ENCODE data around the gene TSPAN6. TPM values are rescaled to one million over a fixed set of nuclear protein-coding genes. Genes with fewer than 3 reads are reported as not detected.
A peak's percentile ranks its signal among the peaks of the same experiment; 100 is the strongest.

Gene TSPAN6
- total and polyA plus RNA-seq, 5 experiments from 2014 or later = 1.9 to 5.6 (median 3.2) TPM

GRCh38 chrX:100599456-100599855, 37.1 kb downstream of the TSPAN6 start:
- no peaks in the 10 kb centered on the region for H3K9me3 Mint-ChIP-seq
- no peak for ATAC-seq
- H3K4me3 Mint-ChIP-seq = peak overlapping the region in 1 of 10 donors; percentile 29
- H3K36me3 Mint-ChIP-seq = no peaks in the 10 kb centered on the region
- POLR2A ChIA-PET = no interaction called here
- peaks cover 0 to 3% (median 0%) of the 10 kb centered on the region in 4 donors for H3K4me1 Mint-ChIP-seq
- DNase-seq = no peak
- H3K27me3 Mint-ChIP-seq = peaks cover 2 to 12% (median 4%) of the 10 kb centered on the region in 5 donors
- no peak overlapping the region for H3K27ac Mint-ChIP-seq

GRCh38 chrX:100596601-100597000, 40.0 kb downstream of the TSPAN6 start:
- peaks cover 0 to 3% (median 0%) of the 10 kb centered on the region in 4 donors for H3K4me1 Mint-ChIP-seq
- H3K27me3 Mint-ChIP-seq = peaks cover 0 to 12% (median 2%) of the 10 kb centered on the region in 5 donors
- ATAC-seq (no peak), DNase-seq (no peak)
- POLR2A ChIA-PET = no interaction called here
- no peaks in the 10 kb centered on the region for H3K36me3 Mint-ChIP-seq
- H3K27ac Mint-ChIP-seq = no peak overlapping the region
- H3K4me3 Mint-ChIP-seq = no peak overlapping the region
- H3K9me3 Mint-ChIP-seq = no peaks in the 10 kb centered on the region

GRCh38 chrX:100593581-100593980, 43.0 kb downstream of the TSPAN6 start:
- H3K4me1 Mint-ChIP-seq = no peaks in the 10 kb centered on the region
- peaks cover 0 to 12% (median 3%) of the 10 kb centered on the region in 5 donors for H3K27me3 Mint-ChIP-seq
- no peak overlapping the region for H3K4me3 Mint-ChIP-seq
- POLR2A ChIA-PET = no interaction called here
- no peak for ATAC-seq
- no peak for DNase-seq
- H3K36me3 Mint-ChIP-seq = no peaks in the 10 kb centered on the region
- H3K27ac Mint-ChIP-seq = no peak overlapping the region
- H3K9me3 Mint-ChIP-seq = no peaks in the 10 kb centered on the region

- H3K27me3 Mint-ChIP-seq = peaks cover under 1 to 12% (median 4%) of the 10 kb centered on the region in 5 donors
- POLR2A ChIA-PET = no interaction called here
- no peaks in the 10 kb centered on the region for H3K36me3 Mint-ChIP-seq
- H3K9me3 Mint-ChIP-seq = no peaks in the 10 kb centered on the region
- ATAC-seq (no peak), DNase-seq (no peak)
- no peak overlapping the region for H3K27ac Mint-ChIP-seq
- no peaks in the 10 kb centered on the region for H3K4me1 Mint-ChIP-seq
- no peak overlapping the region for H3K4me3 Mint-ChIP-seq
Observed at GRCh38 chrX:100593126-100593525, 43.5 kb downstream of the TSPAN6 start.

- Mint-ChIP-seq H3K4me1 (no peaks in the 10 kb centered on the region), H3K27me3 (peaks cover 2 to 12% (median 5%) of the 10 kb centered on the region in 5 donors), H3K4me3 (no peak overlapping the region), H3K9me3 (no peaks in the 10 kb centered on the region), H3K36me3 (no peaks in the 10 kb centered on the region), H3K27ac (no peak overlapping the region)
- no peak for ATAC-seq
- POLR2A ChIA-PET = no interaction called here
- no peak for DNase-seq
Observed at GRCh38 chrX:100591256-100592051, 45.2 kb downstream of the TSPAN6 start.

- peaks cover 3 to 18% (median 4%) of the 10 kb centered on the region in 5 donors for H3K27me3 Mint-ChIP-seq
- DNase-seq = no peak
- H3K4me1 Mint-ChIP-seq = no peaks in the 10 kb centered on the region
- no peaks in the 10 kb centered on the region for H3K36me3 Mint-ChIP-seq
- no peaks in the 10 kb centered on the region for H3K9me3 Mint-ChIP-seq
- no peak for ATAC-seq
- H3K4me3 Mint-ChIP-seq = no peak overlapping the region
- no peak overlapping the region for H3K27ac Mint-ChIP-seq
- POLR2A ChIA-PET = no interaction called here
Observed at GRCh38 chrX:100587861-100588260, 48.7 kb downstream of the TSPAN6 start.

- Mint-ChIP-seq H3K4me1 (no peaks in the 10 kb centered on the region), H3K27me3 (peaks cover 3 to 24% (median 11%) of the 10 kb centered on the region in 5 donors), H3K4me3 (no peak overlapping the region), H3K36me3 (no peaks in the 10 kb centered on the region), H3K9me3 (no peaks in the 10 kb centered on the region), H3K27ac (no peak overlapping the region)
- ATAC-seq (no peak), DNase-seq (no peak)
- POLR2A ChIA-PET = no interaction called here
Observed at GRCh38 chrX:100586747-100587146, 49.9 kb downstream of the TSPAN6 start.

- Mint-ChIP-seq H3K9me3 (no peaks in the 10 kb centered on the region), H3K36me3 (no peaks in the 10 kb centered on the region), H3K4me1 (no peaks in the 10 kb centered on the region), H3K4me3 (no peak within 1 kb of the TSS), H3K27ac (no peak within 1 kb of the TSS), H3K27me3 (peaks cover 3 to 34% (median 19%) of the 10 kb centered on the region in 5 donors)
- POLR2A ChIA-PET = no interaction called here
- ATAC-seq = no peak
- no peak for DNase-seq
Observed at GRCh38 chrX:100584611-100585010, 52.0 kb downstream of the TSPAN6 start, which contains the start of gene TNMD. Gene TNMD (plus strand): TSS chrX:100584936. CDS start chrX:100585019, 83 bp downstream.

Other genes starting within 250 kb of the TSPAN6 start
- gene PCDH19, start 226.5 kb downstream of the TSPAN6 start, total RNA-seq = not detected
- gene PCDH19, start 226.5 kb downstream of the TSPAN6 start, polyA plus RNA-seq = not detected
- not detected for gene TNMD, start 51.9 kb downstream of the TSPAN6 start, total RNA-seq
- not detected for gene TNMD, start 51.9 kb downstream of the TSPAN6 start, polyA plus RNA-seq
- not detected for gene SRPX2, start 7.4 kb upstream of the TSPAN6 start, total RNA-seq
- not detected for gene SRPX2, start 7.4 kb upstream of the TSPAN6 start, polyA plus RNA-seq
- not detected for gene SYTL4, start 95.3 kb upstream of the TSPAN6 start, total RNA-seq
- gene SYTL4, start 95.3 kb upstream of the TSPAN6 start, polyA plus RNA-seq = not detected
- 10 to 100 TPM; 12.7 to 15.2 TPM for gene CSTF2, start 183.6 kb upstream of the TSPAN6 start, total RNA-seq
- 10 to 100 TPM in 1 of 3 donors, 1 to 10 TPM in 2; 6.8 to 13.7 (median 8.5) TPM for gene CSTF2, start 183.6 kb upstream of the TSPAN6 start, polyA plus RNA-seq
- gene NOX1, start 237.6 kb upstream of the TSPAN6 start, total RNA-seq = not detected
- not detected for gene NOX1, start 237.6 kb upstream of the TSPAN6 start, polyA plus RNA-seq